Suppressor macrophage treated with lipopolysaccharide for 1 hour (primary cell): Measurements from ENCODE around the gene CSTPP1.
"Not testable (repeated sequence)": the region's sequence is repeated elsewhere in the genome, so short reads cannot be mapped to it uniquely, and the experiment has no call there.

Source experiments
- DNase-seq, 3 donors: peaks; one replicate each; pipeline ENCODE4 v3.0.0-alpha.2; 2020 to 2022

Gene CSTPP1

DNA sequence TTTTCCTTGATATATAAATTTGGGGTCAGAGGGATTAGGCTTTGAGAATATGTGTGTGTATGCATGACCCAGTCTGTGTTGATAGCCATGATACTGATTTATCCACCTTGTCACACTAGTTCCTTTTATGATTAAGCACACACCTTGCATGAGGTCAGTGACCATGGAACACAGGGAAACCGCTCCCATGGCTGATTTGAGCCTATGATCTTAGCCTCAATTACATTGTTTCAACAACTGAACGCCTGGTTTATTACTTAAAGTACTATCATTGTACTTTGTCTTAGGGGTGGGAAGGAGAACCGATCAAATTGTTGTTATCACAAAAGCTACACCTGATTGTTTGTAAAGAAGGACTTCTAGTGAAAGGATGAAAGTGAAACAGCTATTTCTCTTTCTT is 169.4 kb downstream of the CSTPP1 start:
- DNase-seq = no peak

DNA sequence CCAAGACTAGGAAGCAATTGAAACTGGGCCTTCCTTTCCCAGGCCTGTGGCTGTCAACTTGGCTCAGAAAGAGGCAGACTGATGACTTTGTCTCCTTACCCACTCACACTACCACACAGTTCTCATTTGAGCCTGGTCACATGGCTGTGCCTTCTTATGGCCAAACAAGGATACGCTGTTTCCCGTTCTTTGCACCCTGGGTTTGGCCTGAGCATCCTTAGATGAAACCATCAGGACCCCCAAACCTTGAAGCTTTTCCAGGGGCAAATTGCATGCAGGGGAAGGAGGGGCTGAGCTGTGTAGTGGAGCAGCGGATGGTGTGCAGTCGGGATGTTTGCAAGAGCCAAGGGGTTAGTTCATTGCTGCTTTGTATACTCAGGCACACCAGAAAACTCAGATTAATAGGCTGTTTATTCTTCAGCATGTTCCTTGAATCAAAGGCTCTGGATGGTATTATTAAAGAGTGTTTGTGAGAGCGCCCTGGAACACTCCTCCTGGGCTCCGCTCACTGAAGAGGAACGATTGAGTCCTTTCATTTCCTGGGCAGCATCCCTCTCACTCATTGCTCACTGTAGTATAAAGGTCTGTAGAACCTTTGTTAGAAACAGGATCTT is 170.3 kb downstream of the CSTPP1 start:
- no peak for DNase-seq

DNA sequence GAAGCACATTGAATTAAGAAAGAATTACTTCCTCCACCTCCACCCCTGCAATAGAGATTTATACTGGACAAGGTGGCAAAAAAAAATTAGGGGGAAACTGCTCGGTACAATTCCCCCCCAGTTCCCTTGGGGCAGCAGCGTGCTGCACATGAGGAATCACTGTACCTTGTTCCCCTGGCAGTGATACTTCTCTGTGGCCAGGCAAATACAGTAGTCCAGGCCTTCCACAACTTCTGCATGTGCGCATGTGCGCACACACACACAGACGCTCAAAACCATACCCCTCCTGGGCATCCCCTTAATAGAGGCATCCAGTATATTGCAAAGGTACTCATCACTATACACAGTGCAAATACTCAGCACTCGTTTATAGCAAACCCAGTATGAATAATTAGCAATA is 171.2 kb downstream of the CSTPP1 start:
- no peak for DNase-seq

DNA sequence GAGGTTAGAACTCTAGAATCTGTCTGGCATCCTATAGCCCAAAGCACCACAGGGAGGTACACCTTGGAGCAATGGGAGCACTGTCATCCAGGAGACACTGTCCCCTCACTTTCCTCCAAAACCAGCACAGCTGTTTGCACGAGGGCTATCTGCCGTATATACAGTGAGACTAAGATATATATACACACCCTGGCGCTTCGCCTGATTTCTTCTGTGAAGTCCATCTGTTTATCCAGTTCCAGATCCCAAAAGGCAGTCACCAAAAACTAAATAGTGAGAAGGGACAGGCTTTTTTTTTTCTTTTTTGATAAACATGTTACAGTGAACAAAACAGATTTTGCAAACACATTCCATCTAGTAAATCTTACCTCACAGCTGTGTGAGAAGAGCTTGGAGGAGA is 171.7 kb downstream of the CSTPP1 start:
- no peak for DNase-seq

DNA sequence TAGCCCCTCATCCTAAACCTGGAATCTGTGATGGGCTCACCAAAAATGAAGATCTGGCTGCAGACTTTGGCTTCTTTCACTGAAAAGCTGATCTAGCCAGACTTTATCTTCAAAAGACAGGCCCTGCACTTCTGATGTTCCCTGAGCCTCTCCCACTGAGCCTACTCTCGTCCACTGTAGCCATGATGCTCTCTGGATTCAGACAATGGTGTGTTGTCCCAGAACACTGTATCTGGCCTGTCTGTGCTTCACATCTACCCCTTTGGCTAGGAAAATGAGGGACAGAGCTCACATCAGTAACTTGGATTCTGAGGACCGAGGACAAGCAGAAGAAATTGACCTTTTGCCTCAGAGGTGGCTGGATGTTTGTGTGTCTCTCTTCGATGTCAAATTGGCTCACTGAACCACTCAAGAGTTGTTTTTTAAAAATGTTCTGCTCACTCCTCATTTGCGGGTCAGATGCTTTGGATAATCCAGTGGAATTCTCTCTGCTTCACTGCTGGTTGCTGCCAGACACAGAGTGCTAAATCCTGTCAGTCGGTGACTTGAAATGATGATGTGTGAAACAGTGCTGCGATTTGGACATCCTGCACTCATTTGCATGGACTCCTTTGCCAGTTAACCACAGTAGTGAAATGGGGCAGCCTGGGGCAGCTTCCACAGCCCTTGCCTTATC is 172.6 kb downstream of the CSTPP1 start:
- DNase-seq = no peak

DNA sequence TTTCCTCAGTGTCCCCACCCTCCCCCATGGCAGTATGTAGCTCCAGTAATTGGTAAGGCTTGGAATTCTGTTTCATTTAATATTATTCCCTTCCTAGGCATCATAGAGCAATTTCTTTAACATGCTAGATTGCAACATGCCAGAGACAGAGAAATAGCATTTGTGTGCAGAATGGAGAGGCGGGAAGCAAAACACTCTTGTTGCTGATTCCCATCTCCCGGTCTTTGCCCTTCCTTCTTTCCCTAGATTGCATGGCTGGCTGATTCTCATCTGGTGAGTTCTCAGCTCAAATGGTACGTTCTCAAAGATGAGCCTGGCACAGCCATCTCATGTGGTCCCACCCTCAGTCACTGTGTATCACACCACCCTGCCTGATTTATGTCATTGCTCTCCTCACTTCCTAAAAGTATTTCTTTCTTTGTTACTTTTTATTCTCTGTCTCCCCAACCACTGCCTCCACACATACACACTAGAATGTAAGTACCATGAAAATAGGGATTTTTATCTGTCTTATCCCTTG is 173.2 kb downstream of the CSTPP1 start:
- no peak for DNase-seq

DNA sequence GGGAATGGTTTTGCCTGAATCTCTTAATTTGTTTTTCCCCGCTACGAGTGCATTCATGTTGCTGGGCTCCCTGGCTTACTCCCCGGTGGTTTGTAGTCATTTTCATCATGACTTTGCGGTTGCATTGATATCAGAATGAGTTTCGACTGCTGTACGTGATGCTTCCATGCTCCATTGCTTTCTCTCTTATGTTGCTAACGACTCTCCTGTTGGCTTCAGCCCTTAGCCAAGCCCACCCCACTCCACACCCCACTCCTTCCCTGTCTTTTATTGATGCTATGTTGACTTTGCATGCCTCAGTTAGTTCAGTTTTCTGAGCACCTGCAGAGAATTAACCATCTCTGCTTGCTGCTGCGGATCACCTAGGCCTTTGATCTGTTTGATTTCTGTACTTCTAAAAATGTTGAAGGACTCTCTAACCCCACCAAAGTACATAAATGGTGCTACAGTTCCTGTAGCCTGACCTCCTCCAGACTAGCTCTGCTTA is 174.8 kb downstream of the CSTPP1 start:
- no peak for DNase-seq

DNA sequence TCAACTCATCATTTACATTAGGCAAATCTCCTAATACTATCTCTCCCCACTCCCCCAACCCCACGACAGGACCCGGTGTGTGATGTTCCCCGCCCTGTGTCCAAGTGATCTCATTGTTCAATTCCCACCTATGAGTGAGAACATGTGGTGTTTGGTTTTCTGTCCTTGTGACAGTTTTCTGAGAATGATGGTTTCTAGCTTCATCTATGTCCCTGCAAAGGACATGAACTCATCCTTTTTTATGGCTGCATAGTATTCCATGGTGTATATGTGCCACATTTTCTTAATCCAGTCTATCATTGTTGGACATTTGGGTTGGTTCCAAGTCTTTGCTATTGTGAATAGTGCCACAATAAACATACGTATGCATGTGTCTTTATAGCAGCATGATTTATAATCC is 176.4 kb downstream of the CSTPP1 start:
- DNase-seq = not testable (repeated sequence)

DNA sequence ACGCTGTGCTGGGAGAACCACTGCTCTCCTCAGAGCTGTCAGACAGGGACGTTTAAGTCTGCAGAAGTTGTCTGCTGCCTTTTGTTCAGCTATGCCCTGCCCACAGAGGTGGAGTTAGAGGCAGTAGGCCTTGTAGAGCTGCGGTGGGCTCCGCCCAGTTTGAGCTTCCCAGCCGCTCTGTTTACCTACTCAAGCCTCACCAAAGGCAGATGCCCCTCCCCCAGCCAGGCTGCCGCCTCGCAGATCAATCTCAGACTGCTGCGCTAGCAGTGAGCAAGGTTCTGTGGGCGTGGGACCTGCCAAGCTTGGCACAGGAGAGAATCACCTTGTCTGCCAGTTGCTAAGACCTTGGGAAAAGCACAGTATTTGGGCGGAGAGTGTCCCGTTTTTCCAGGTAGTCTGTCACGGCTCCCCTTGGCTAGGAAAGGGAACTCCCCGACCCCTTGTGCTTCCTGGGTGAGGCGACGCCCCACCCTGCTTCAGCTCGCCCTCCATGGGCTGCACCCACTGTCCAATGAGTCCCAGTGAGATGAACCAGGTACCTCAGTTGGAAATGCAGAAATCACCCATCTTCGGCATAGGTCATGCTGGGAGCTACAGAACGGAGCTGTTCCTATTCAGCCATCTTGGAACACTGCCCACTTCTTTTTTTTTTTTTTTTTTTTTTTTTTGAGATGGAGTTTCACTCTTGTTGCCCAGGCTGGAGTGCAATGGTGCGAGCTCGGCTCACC is 182.6 kb downstream of the CSTPP1 start:
- DNase-seq = not testable (repeated sequence)

DNA sequence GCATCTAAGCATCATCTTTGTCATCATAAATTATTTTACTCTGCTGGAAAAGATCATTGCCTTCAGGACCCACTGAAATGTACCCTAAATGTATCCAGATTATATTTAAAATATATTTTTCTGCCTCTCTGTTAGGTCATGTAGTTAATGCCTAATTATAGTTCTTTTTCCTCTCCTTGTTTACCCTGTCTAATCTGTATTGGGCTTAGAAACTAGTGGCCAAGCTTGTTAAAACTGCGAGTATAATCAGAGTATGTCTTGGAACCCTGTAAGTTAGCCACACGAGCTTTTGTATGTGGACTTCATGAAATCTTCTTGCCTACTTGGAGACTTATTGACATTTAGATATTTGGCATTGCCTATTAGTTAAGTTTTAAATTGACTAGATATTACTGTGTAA is 184.5 kb downstream of the CSTPP1 start:
- no peak for DNase-seq

DNA sequence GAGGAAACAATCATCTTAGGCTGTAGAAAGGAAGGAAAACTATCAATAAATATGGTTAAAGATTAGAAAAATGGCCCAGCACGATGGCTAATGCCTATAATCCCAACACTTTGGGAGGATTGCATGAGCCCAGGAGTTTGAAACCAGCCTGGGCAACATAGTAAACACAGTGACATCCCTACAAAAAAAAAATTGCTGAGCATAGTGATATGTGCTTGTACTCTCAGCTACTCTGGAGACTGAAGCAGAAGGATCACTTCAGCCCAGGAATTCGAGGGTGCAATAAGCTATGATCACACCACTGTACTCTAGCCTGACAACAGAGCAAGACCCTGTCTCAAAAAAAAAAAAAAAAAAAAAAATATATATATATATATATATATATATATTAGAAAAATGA is 185.2 kb downstream of the CSTPP1 start:
- no peak for DNase-seq

DNA sequence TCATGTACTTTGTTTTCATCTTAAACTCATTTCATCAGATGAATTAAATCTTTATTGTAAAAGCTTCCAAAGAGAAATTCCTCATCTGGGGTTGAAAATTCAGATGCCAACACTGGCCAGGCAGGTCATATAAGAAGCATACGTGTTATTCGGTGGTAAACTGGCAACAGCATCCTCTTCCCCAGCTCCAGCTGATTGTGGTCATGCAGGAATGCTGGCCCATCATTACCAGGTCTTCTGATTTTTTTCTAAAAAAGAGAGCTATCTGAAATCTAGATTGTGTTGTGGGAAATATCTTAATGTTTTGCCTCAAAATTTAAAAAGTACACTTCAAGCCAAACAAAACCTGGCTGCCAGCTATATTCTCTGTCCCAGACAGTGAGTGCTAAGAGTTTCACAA is 186.5 kb downstream of the CSTPP1 start:
- DNase-seq = no peak

DNA sequence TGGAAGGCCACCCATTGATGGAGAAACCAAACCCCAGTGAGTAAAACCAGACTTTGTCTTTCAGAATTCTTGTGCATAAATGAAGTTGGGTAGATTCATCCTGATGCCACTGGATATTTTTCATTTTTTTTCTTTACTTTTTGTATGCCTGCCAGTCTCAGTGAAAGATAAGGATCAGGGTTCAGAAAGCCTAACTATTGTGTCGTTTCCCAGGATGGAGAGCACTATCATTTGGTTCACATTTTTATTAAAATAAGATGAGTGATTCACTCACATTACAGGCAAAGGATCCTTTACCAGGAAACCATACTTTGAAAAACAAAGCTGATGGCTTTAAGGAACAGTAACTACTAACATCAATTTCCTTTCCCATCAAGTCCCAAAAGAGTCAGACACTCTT is 188.1 kb downstream of the CSTPP1 start:
- no peak for DNase-seq

DNA sequence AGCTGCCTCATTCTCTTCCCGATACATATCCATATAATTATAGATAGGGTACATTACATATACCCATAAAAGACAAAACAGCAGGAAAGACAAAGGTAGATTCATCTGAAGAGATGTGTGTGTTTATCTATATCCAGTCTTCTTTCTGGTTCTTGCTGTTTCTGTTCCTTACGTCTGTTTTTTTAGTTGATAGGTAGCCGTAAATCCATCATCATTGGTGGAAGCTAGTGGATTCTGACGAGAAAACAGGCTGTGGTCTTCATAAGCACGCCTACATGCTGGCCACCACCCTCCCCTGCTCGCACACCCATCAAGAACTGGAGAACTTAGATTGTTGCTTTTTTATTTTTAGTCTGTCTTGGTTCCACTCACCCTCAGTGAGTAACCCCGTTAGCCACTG is 188.5 kb downstream of the CSTPP1 start:
- DNase-seq = no peak

DNA sequence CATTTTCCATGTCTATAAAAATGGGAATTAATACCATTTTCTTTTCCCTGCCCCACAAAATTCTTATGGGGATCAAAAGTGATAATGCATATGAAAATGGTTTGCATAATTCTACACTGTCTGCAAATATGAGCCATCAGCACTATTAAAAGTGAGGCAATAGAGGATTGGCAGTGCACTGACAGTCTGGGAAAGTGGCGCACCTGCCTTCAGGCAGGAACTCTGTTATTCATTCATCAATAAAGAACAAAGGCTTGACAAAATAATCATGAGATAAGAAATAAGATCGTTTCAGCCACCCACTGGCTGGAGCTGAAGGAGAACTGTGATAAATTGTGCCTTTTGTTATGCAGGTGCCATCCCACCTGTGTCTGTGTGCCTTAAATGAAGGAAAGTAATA is 190.7 kb downstream of the CSTPP1 start:
- DNase-seq = no peak

DNA sequence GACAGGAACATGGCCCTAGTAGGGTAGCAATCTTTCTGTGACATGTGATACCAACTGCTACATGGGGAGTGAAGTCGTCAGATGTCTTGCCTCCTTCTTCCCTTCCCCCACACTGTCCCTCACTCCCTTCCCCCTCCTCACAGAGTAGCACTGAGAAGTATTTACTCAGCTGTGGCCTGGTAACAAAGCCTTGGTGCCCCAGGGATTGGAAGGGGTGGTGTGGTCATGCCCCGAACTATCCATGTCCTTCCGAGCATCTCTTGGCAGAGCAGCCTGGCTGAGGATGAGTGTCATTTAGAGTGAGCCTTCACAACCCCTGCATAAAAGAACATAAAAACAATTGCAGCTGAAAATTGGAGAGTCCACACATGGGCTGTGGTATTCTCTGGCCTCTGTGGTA is 194.0 kb downstream of the CSTPP1 start:
- DNase-seq = no peak

DNA sequence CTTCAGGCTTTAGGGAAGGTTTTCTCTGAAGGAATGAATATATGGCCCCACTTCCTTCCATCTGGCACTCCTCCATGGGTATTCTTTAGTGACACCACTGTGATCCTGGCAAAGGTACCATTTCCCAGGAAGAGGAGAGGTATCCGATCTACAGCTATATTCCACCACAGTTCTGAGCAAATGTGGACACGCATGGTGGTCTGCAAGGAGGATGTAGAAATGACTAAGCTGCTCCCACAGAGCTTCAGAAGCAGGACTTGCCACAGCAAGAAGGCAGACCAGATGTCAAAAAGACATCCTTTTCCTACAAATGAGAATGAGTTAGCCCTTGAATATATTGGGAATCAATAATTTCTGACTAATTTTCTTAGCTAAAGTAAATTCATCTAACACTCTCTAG is 194.6 kb downstream of the CSTPP1 start:
- DNase-seq = no peak

DNA sequence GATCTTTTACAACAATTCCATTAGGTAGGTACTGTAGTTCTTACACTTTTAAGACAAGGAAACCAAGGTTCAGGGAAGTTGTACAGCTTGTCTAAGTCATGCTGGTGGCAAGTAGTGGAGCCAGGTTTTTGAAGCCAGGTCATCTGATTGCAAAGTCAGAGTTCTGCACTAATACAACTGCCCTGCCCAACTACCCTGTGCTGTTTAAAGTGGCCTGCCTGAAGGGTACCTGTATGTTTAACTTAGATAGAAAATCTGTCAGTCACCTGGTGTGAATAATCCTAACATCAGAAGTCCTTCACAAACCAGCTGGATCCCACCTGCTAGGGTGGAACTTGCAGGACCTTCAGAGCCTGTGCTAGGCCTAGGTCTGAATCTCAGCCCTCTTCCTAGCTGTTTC is 195.9 kb downstream of the CSTPP1 start:
- no peak for DNase-seq

DNA sequence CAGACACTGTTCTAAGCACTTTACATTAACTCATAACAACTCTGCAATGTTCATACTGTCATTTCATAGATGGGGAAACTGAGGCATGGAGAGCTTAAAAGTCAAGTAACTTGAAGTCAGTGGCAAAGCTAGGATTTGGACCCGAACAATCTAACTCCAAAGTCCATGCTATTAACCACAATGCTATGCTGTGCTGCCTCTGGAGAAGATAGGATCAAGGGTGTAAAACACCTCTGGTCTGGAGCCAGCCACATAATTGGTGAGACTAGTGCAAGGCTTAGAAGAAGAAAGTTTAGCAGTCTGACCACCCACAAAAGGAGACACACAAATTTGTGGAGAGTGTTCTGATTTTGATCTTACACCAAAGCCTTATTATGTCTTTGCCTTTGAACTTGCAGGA is 196.4 kb downstream of the CSTPP1 start:
- DNase-seq = no peak

DNA sequence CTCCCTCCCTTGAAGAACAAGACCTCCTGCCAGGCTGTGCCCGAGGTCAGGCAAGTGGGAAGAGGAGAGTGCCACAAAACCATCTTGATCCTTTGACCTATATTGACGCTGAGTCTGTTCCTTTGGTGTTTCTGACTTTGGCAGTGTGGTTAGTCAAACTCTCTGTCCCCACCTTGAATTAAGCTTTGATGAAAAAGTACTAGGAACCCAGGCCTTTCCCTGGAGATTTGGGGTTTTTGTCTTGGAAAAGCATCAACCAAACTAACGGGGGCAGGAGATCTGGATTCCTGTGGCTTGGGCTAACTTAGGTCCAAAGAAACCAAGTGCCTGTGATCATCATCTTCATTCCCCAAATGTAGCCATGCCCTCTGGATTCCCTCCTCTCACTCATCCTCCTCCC is 199.8 kb downstream of the CSTPP1 start:
- no peak for DNase-seq

DNA sequence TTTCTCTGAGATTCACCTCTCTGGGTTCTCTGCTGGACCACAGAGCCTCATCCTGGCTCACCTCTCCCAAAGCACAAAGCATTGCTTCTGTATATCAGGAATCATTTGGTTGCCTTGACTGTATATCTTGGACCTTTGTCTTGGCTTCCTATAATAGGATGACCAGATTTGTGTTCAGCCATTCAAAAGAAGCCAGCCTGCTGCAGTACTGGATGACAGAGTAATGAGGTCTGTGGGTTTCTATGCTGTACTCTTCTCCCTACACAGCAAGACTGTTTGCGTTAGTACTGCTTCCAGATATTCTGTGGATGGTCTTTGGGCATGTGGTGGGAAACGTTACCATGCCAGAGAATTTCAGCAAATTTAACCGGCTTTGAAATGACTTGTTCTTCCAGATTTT is 200.4 kb downstream of the CSTPP1 start:
- no peak for DNase-seq

DNA sequence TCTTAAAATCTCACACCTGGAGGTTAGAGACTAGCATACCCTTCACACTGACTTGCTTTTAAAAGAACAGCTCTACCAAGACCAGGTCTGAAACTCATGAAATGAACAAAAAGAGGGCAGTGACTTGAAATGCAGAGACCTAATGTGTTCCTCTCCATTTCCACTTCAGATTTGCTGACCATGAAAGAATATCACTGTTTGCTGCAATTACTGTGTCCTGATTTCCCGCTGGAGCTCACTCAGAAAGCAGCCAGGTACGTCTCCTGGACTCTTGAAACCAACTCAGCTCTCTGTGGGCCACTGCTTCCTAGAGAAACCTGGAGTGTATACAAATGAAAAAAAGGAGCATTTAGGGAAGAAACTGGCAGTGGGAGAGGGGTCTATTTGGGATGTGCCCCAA is 200.9 kb downstream of the CSTPP1 start:
- no peak for DNase-seq

DNA sequence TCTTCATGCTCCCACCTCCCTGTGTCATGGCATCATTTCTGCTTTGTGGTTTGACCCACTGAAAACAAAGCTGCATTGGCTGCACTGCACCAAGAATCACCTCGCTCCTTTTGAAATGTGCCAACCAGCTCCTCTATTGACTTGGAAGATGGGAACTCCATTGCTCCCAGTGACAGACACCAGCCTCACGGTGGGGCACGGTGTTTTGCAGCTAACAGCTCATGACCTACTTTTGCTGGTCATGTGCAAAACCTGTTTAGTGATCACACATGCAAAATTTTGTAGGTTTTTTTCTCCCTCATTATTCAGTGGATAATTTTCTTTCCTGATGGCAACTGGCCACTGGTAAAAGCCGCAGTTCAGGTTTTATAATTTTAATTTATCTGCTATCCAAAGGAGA is 203.3 kb downstream of the CSTPP1 start:
- no peak for DNase-seq

DNA sequence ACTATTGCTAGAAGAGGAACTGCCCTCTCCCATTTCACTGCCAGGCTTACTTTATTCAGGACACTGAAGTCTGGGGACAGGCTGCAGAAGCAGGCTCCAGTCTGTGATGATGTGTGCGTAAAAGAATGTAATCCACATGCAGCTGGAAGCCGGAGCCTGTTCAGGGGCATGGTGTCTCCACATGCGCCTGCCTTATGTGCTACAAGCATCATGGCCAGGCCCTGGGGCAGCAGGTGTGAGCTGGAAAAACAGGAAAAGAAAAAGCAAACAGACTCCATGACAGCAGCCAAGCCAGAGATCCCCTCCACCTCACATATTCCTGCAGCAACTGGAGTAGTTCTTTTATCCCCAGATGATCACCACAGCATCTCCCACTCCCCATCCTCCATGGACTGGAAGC is 206.8 kb downstream of the CSTPP1 start:
- DNase-seq = no peak
